T-cell (primary cell): ENCODE measurements around the gene PELI2. TPM values are rescaled to one million over a fixed set of nuclear protein-coding genes. Genes with fewer than 3 reads are reported as not detected.
A peak's percentile ranks its signal among the peaks of the same experiment; 100 is the strongest.

ENCODE experiments used
- ATAC-seq, 4 experiments: fragments of 200-7000 bp in 3 of 4; fragments of 150-1000 bp in 1 of 4; cut with Tn5 transposase; replicated peaks in 1 of 4; 1 replicate in 3 of 4; 2 replicates in 1 of 4; pipeline ENCODE4 v1.10.0; 2021; ENCODE audit warnings: moderate library complexity in 3 of 4, mild to moderate bottlenecking in 2 of 4, moderate number of reproducible peaks in 1 of 4
- CTCF ChIA-PET, 2 donors: fragments of 300-600 bp; sonication (Branson Sonifier 250); formaldehyde crosslinking; loops; one replicate each; lab custom pipeline; 2022; ENCODE audit warnings: antibody characterized with exemption in 2 of 2; lab: Charles Lee
- POLR2A ChIA-PET, 2 donors: fragments of 300-600 bp; sonication (Branson Sonifier 250); formaldehyde crosslinking; loops; one replicate each; lab custom pipeline; 2022; ENCODE audit warnings: antibody characterized with exemption in 2 of 2; lab: Charles Lee
- DNase-seq, 35 experiments: peaks; one replicate each; pipeline versions ENCODE4 v3.0.0 to v3.0.0-alpha.2; 2013 to 2023
- H3K27ac ChIP-seq: one replicate; pipeline ENCODE4 v1.5.1; 2013; ENCODE audit warnings: low read length
- H3K27me3 ChIP-seq, 2 experiments: replicated peaks in 1 of 2; 1 replicate in 1 of 2; 2 replicates in 1 of 2; pipeline versions ENCODE4 v1.6.1 to v1.7.0; 2013; ENCODE audit warnings: low read length in 1 of 2, mixed read lengths in 1 of 2; ENCODE audit not compliant: control insufficient read depth in 2 of 2, insufficient read depth in 2 of 2; ENCODE audit errors: extremely low read depth in 1 of 2
- H3K36me3 ChIP-seq, 2 donors: 1 replicate in 1 of 2; 2 replicates in 1 of 2; pipeline versions ENCODE4 v1.6.1 to v1.7.0; 2013; ENCODE audit warnings: low read length in 1 of 2; ENCODE audit not compliant: control insufficient read depth in 2 of 2, insufficient read depth in 1 of 2; ENCODE audit errors: extremely low read depth in 1 of 2
- H3K4me1 ChIP-seq, 2 experiments: 1 replicate in 1 of 2; 2 replicates in 1 of 2; pipeline versions ENCODE4 v1.6.1 to v1.7.0; 2013; ENCODE audit warnings: low read length in 2 of 2, mixed read lengths in 1 of 2; ENCODE audit not compliant: insufficient read depth in 2 of 2, control insufficient read depth in 1 of 2; ENCODE audit errors: extremely low read depth in 1 of 2
- H3K4me3 ChIP-seq, 2 donors: 1 replicate in 1 of 2; 2 replicates in 1 of 2; pipeline versions ENCODE4 v1.5.1 to v1.7.0; 2013; ENCODE audit warnings: mild to moderate bottlenecking in 2 of 2, low read length in 1 of 2, moderate library complexity in 1 of 2; ENCODE audit not compliant: control insufficient read depth in 1 of 2; ENCODE audit errors: extremely low read depth in 1 of 2
- H3K9me3 ChIP-seq: 2 replicates; pipeline ENCODE4 v1.7.0; 2013
- H3K27ac Mint-ChIP-seq, 2 donors: one replicate each; pipeline ENCODE4 v1.8.0; 2020 to 2021; ENCODE audit warnings: mild to moderate bottlenecking in 2 of 2, mixed read lengths in 2 of 2
- H3K27me3 Mint-ChIP-seq, 2 donors: one replicate each; pipeline ENCODE4 v1.8.0; 2021 to 2022; ENCODE audit warnings: mixed read lengths in 2 of 2
- H3K36me3 Mint-ChIP-seq: one replicate; pipeline ENCODE4 v1.8.0; 2021; ENCODE audit warnings: mixed read lengths
- H3K4me1 Mint-ChIP-seq, 3 donors: one replicate each; pipeline ENCODE4 v1.8.0; 2020 to 2022; ENCODE audit warnings: mixed read lengths in 3 of 3, mild to moderate bottlenecking in 1 of 3
- H3K4me3 Mint-ChIP-seq, 3 donors: one replicate each; pipeline ENCODE4 v1.8.0; 2020 to 2022; ENCODE audit warnings: mild to moderate bottlenecking in 3 of 3, mixed read lengths in 3 of 3, moderate library complexity in 3 of 3
- H3K9me3 Mint-ChIP-seq, 3 donors: one replicate each; pipeline ENCODE4 v1.8.0; 2020 to 2022; ENCODE audit warnings: mixed read lengths in 3 of 3
- WGBS: methylation state at CpG from one replicate; pipeline ENCODE4 v1.1.5; 2013; ENCODE audit warnings: missing lambda C conversion rate; ENCODE audit not compliant: insufficient coverage; 5-methylcytosine and 5-hydroxymethylcytosine counted together
- total RNA-seq, 35 experiments: library from RNA in 6 of 35; stranded (reverse) in 6 of 35; fragments of 120-200 nt in 1 of 35; gene quantifications; one replicate each; pipeline versions ENCODE4 v1.2.1 to v1.2.4 and lab custom pipeline; 2013 to 2026

PELI2 gene
- total RNA-seq, 5 donors from 2014 or later (not counting 1 experiment from before 2014, with no cell fraction given), result 9.0 to 12.7 (median 10.5) TPM

GRCh38 chr14:56338674-56339073, 220.5 kb downstream of the PELI2 start:
- no peak for ATAC-seq
- ChIA-PET POLR2A (no interaction called here), CTCF (interaction anchor here (0.8 to 2.7 kb wide), 4 partner anchors 9 to 606 kb away, joined by 3 to 10 read pairs (median 4); no protein-coding TSS in a partner anchor)
- no peaks in the 10 kb centered on the region for H3K36me3 Mint-ChIP-seq
- no peak for DNase-seq
- H3K4me3 ChIP-seq, result no peak overlapping the region
- H3K27me3 ChIP-seq, result no peaks in the 10 kb centered on the region
- no peak overlapping the region for H3K27ac ChIP-seq
- no peaks in the 10 kb centered on the region for H3K9me3 Mint-ChIP-seq
- peaks cover 0 to 4% of the 10 kb centered on the region in 2 experiments for H3K4me1 ChIP-seq
- peaks cover 5 to 8% (median 6%) of the 10 kb centered on the region in 3 donors for H3K4me1 Mint-ChIP-seq
- H3K36me3 ChIP-seq, result no peaks in the 10 kb centered on the region
- no peak overlapping the region for H3K4me3 Mint-ChIP-seq
- H3K27ac Mint-ChIP-seq, result no peak overlapping the region
- H3K27me3 Mint-ChIP-seq, result no peaks in the 10 kb centered on the region
- WGBS, result 95% methylated on average over 4 of the region's 4 CpGs
- H3K9me3 ChIP-seq, result no peaks in the 10 kb centered on the region

GRCh38 chr14:56339855-56340701, 221.9 kb downstream of the PELI2 start:
- Mint-ChIP-seq H3K9me3 (no peaks in the 10 kb centered on the region), H3K4me1 (peaks cover 4 to 5% (median 4%) of the 10 kb centered on the region in 3 donors), H3K36me3 (no peaks in the 10 kb centered on the region), H3K4me3 (no peak overlapping the region), H3K27ac (no peak overlapping the region), H3K27me3 (no peaks in the 10 kb centered on the region)
- Histone ChIP-seq H3K27me3 (no peaks in the 10 kb centered on the region), H3K27ac (no peak overlapping the region), H3K36me3 (no peaks in the 10 kb centered on the region), H3K4me1 (peaks cover 0 to 4% of the 10 kb centered on the region in 2 experiments), H3K9me3 (no peaks in the 10 kb centered on the region), H3K4me3 (no peak overlapping the region)
- POLR2A ChIA-PET, result no interaction called here
- WGBS, result 41% methylated on average over 7 of the region's 9 CpGs
- CTCF ChIA-PET, result interaction anchor here (0.6 to 2.5 kb wide), 10 partner anchors 10 to 634 kb away, joined by 3 to 13 read pairs (median 5); no protein-coding TSS in a partner anchor
- peak in 34 of 35 experiments; percentile 3 to 64 (median 42) for DNase-seq
- peak in 3 of 4 experiments; percentile 58 to 72 (median 64) for ATAC-seq

DNA sequence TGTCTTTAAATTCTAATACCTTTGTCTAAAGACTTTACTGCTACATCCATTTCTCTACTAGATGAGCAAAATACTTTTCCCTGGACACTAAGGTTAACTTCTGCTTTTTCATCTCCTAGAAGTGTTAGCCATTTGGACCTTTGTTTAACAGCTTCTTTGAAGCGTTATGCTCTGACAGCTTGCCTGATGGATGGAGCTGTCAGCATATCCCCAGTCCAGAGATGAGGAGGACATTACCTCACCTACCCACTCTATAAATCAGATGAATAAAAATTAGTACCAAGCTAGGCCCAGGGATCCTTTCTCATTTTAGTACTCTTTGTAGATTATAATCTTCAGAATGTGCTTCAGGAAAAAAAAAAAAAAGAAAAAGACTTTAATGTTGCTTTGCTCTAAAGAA, 222.7 kb downstream of the PELI2 start:
- Mint-ChIP-seq H3K27me3 (no peaks in the 10 kb centered on the region), H3K27ac (no peak overlapping the region), H3K4me1 (peaks cover 4 to 5% (median 4%) of the 10 kb centered on the region in 3 donors), H3K36me3 (no peaks in the 10 kb centered on the region), H3K4me3 (no peak overlapping the region), H3K9me3 (no peaks in the 10 kb centered on the region)
- Histone ChIP-seq H3K27ac (no peak overlapping the region), H3K4me1 (peaks cover 0 to 4% of the 10 kb centered on the region in 2 experiments), H3K9me3 (no peaks in the 10 kb centered on the region), H3K4me3 (no peak overlapping the region), H3K36me3 (no peaks in the 10 kb centered on the region), H3K27me3 (no peaks in the 10 kb centered on the region)
- ChIA-PET POLR2A (no interaction called here), CTCF (interaction anchor here (0.9 to 2.5 kb wide), 4 partner anchors 131 to 635 kb away, joined by 3 to 12 read pairs (median 4); no protein-coding TSS in a partner anchor)
- ATAC-seq, result no peak
- WGBS, result no CpG with 5 or more reads among the region's 1 CpG
- no peak for DNase-seq

DNA sequence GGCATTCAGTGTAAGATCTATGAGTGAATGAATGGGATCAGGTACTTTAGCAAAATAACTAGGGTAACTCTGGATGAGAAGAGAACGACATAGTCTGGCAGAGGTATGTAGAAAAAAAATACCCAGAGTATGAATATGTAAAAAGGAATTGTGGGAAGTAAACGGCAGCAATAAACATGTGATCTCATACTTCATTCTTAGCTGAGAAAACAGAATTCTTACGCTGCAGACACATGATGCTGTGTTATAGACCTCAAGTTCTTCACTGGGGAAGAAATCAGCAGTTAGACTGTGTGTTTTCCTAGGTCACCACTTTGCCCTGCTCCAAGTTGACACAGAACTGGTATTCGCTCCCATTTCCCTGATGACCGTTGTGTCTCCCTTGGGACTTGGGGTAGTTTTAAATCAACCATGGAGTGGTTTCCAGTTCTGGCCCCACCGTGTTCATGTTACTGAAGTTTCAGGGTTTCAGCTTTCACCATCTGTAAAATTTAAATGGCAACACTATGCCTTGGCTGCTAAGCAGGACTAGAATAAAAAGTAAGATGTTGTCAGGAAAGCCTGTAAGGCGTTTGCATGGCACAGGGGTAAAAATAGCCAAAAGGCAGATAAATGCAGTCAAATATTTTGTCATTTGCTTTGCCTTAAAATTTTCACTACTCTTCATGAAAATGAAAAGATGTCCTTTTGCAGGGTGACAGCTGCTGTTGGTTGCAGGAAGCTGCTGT, 223.7 kb downstream of the PELI2 start:
- Histone ChIP-seq H3K9me3 (no peaks in the 10 kb centered on the region), H3K4me1 (peaks cover 0 to 4% of the 10 kb centered on the region in 2 experiments), H3K27ac (no peak overlapping the region), H3K27me3 (no peaks in the 10 kb centered on the region), H3K4me3 (no peak overlapping the region), H3K36me3 (no peaks in the 10 kb centered on the region)
- Mint-ChIP-seq H3K4me1 (peaks cover 4 to 5% (median 4%) of the 10 kb centered on the region in 3 donors), H3K36me3 (no peaks in the 10 kb centered on the region), H3K27ac (no peak overlapping the region), H3K4me3 (no peak overlapping the region), H3K27me3 (no peaks in the 10 kb centered on the region), H3K9me3 (no peaks in the 10 kb centered on the region)
- 64% methylated on average over 5 of the region's 7 CpGs for WGBS
- ChIA-PET CTCF (interaction anchor here (1.5 to 2.5 kb wide), 2 partner anchors 610 kb away, joined by 3 to 12 read pairs; no protein-coding TSS in a partner anchor), POLR2A (no interaction called here)
- ATAC-seq (no peak), DNase-seq (no peak)

DNA sequence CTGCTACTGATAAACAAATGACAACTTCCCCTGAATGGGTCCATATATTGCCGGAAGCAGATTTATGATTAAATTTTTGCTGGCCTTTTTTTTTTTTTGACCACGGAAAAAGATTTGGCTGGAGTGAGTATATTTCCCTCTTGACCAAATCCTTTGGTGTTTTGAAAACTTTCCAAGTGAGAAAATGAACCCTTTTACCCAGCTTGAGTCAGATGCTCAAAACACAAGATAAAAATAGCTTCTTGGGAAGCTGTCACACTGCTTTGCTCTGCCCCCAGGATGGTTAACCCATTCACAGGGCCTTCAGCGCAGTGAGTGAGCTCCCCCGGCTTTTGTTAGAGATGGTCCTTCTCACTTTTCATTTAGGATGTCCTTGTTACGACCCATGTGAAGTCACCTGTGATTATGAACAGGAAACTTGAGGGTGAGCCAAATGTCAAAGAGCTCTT, 224.3 kb downstream of the PELI2 start:
- 40% methylated on average over 1 of the region's 5 CpGs for WGBS
- H3K9me3 ChIP-seq, result no peaks in the 10 kb centered on the region
- Mint-ChIP-seq H3K9me3 (no peaks in the 10 kb centered on the region), H3K36me3 (no peaks in the 10 kb centered on the region), H3K4me1 (peaks cover 4 to 5% (median 4%) of the 10 kb centered on the region in 3 donors), H3K27ac (no peak overlapping the region), H3K27me3 (no peaks in the 10 kb centered on the region), H3K4me3 (no peak overlapping the region)
- H3K36me3 ChIP-seq, result no peaks in the 10 kb centered on the region
- H3K4me3 ChIP-seq, result no peak overlapping the region
- peaks cover 0 to 4% of the 10 kb centered on the region in 2 experiments for H3K4me1 ChIP-seq
- no peak for DNase-seq
- no peak for ATAC-seq
- CTCF ChIA-PET, result interaction anchor here (0.8 to 1.5 kb wide), 3 partner anchors 61 to 634 kb away, joined by 3 to 6 read pairs (median 5); no protein-coding TSS in a partner anchor
- H3K27me3 ChIP-seq, result no peaks in the 10 kb centered on the region
- no peak overlapping the region for H3K27ac ChIP-seq
- POLR2A ChIA-PET, result no interaction called here

- H3K9me3 Mint-ChIP-seq, result peaks cover 4 to 16% (median 9%) of the 10 kb centered on the region in 3 donors
Measured at GRCh38 chr14:56349960-56350359, 231.7 kb downstream of the PELI2 start.

More at GRCh38 chr14:56349960-56350359, 231.7 kb downstream of the PELI2 start:
- ATAC-seq (no peak), DNase-seq (no peak)
- no peaks in the 10 kb centered on the region for H3K27me3 Mint-ChIP-seq
- WGBS, result no CpG with 5 or more reads among the region's 1 CpG
- Histone ChIP-seq H3K9me3 (peaks cover 4% of the 10 kb centered on the region), H3K4me1 (no peaks in the 10 kb centered on the region), H3K4me3 (no peak overlapping the region), H3K27me3 (no peaks in the 10 kb centered on the region), H3K27ac (no peak overlapping the region), H3K36me3 (no peaks in the 10 kb centered on the region)
- no peaks in the 10 kb centered on the region for H3K4me1 Mint-ChIP-seq
- CTCF ChIA-PET, result no interaction called here
- H3K36me3 Mint-ChIP-seq, result peaks cover 24% of the 10 kb centered on the region
- H3K4me3 Mint-ChIP-seq, result no peak overlapping the region
- POLR2A ChIA-PET, result no interaction called here
- H3K27ac Mint-ChIP-seq, result no peak overlapping the region
